Measurements from ENCODE around the gene GNAS-AS1. TPM values are rescaled to one million over a fixed set of nuclear protein-coding genes. Genes with fewer than 3 reads are reported as not detected.
"Not testable (repeated sequence)": the region's sequence is repeated elsewhere in the genome, so short reads cannot be mapped to it uniquely, and the experiment has no call there.

GNAS-AS1 gene
- polyA plus RNA-seq, 1 donor from 2014 or later, result not detected

- H3K27ac Mint-ChIP-seq, result peak overlapping the region in 1 of 3 donors; percentile 91
- H3K27me3 Mint-ChIP-seq, result peaks cover 17% of the 10 kb centered on the region
- no peak overlapping the region for H3K4me3 Mint-ChIP-seq
- peaks cover 0 to 2% (median 0%) of the 10 kb centered on the region in 3 donors for H3K4me1 Mint-ChIP-seq
- H3K9me3 Mint-ChIP-seq, result no peaks in the 10 kb centered on the region
- H3K36me3 Mint-ChIP-seq, result peaks cover 4% of the 10 kb centered on the region
These were observed 9.7 kb downstream of the GNAS-AS1 start for GRCh38 chr20:58840816-58841538.

- Mint-ChIP-seq H3K9me3 (no peaks in the 10 kb centered on the region), H3K4me3 (no peak overlapping the region), H3K36me3 (peaks cover 4% of the 10 kb centered on the region), H3K27ac (no peak overlapping the region), H3K4me1 (peaks cover 0 to 4% (median 0%) of the 10 kb centered on the region in 3 donors), H3K27me3 (peaks cover 17% of the 10 kb centered on the region)
These were observed 10.5 kb downstream of the GNAS-AS1 start for GRCh38 chr20:58839991-58840747.

- Mint-ChIP-seq H3K36me3 (peaks cover 4% of the 10 kb centered on the region), H3K4me1 (peaks cover 0 to 4% (median 0%) of the 10 kb centered on the region in 3 donors), H3K9me3 (no peaks in the 10 kb centered on the region), H3K4me3 (peak overlapping the region in 1 of 4 donors; percentile 6), H3K27ac (no peak overlapping the region), H3K27me3 (peaks cover 13% of the 10 kb centered on the region)
These were observed 11.2 kb downstream of the GNAS-AS1 start for GRCh38 chr20:58839474-58839874.

GRCh38 chr20:58838174-58838573, 12.5 kb downstream of the GNAS-AS1 start:
- Mint-ChIP-seq H3K4me3 (no peak overlapping the region), H3K4me1 (peaks cover 0 to 4% (median 0%) of the 10 kb centered on the region in 3 donors), H3K36me3 (peaks cover 4% of the 10 kb centered on the region), H3K9me3 (no peaks in the 10 kb centered on the region), H3K27me3 (peaks cover 13% of the 10 kb centered on the region), H3K27ac (no peak overlapping the region)

GRCh38 chr20:58837717-58838116, 13.0 kb downstream of the GNAS-AS1 start:
- peak overlapping the region in 1 of 3 donors; percentile 64 for H3K27ac Mint-ChIP-seq
- peaks cover 13% of the 10 kb centered on the region for H3K27me3 Mint-ChIP-seq
- no peak overlapping the region for H3K4me3 Mint-ChIP-seq
- peaks cover 0 to 4% (median 0%) of the 10 kb centered on the region in 3 donors for H3K4me1 Mint-ChIP-seq
- H3K36me3 Mint-ChIP-seq, result peaks cover 4% of the 10 kb centered on the region
- no peaks in the 10 kb centered on the region for H3K9me3 Mint-ChIP-seq

GRCh38 chr20:58836616-58837204, 14.0 kb downstream of the GNAS-AS1 start:
- H3K4me3 Mint-ChIP-seq, result no peak overlapping the region
- H3K4me1 Mint-ChIP-seq, result peaks cover 0 to 4% (median 0%) of the 10 kb centered on the region in 3 donors
- no peak overlapping the region for H3K27ac Mint-ChIP-seq
- peaks cover 2% of the 10 kb centered on the region for H3K36me3 Mint-ChIP-seq
- no peaks in the 10 kb centered on the region for H3K9me3 Mint-ChIP-seq
- peaks cover 9% of the 10 kb centered on the region for H3K27me3 Mint-ChIP-seq

- Mint-ChIP-seq H3K9me3 (no peaks in the 10 kb centered on the region), H3K36me3 (no peaks in the 10 kb centered on the region), H3K4me1 (peaks cover 0 to 4% (median 0%) of the 10 kb centered on the region in 3 donors), H3K4me3 (no peak overlapping the region), H3K27me3 (peaks cover 4% of the 10 kb centered on the region), H3K27ac (no peak overlapping the region)
These were observed 15.5 kb downstream of the GNAS-AS1 start for GRCh38 chr20:58835231-58835630.

- Mint-ChIP-seq H3K27me3 (peaks cover 3% of the 10 kb centered on the region), H3K27ac (peak overlapping the region in 1 of 3 donors; percentile 27), H3K4me1 (peaks cover 0 to 4% (median 0%) of the 10 kb centered on the region in 3 donors), H3K4me3 (no peak overlapping the region), H3K36me3 (no peaks in the 10 kb centered on the region), H3K9me3 (no peaks in the 10 kb centered on the region)
These were observed 16.8 kb downstream of the GNAS-AS1 start for GRCh38 chr20:58833921-58834320.

- Mint-ChIP-seq H3K27ac (no peak overlapping the region), H3K9me3 (no peaks in the 10 kb centered on the region), H3K4me1 (peaks cover 0 to 4% (median 0%) of the 10 kb centered on the region in 3 donors), H3K4me3 (no peak overlapping the region), H3K27me3 (peaks cover 1% of the 10 kb centered on the region), H3K36me3 (no peaks in the 10 kb centered on the region)
These were observed 18.2 kb downstream of the GNAS-AS1 start for GRCh38 chr20:58832457-58832856.

GRCh38 chr20:58829531-58829941, 21.2 kb downstream of the GNAS-AS1 start:
- H3K27ac Mint-ChIP-seq, result no peak overlapping the region
- H3K36me3 Mint-ChIP-seq, result no peaks in the 10 kb centered on the region
- H3K4me3 Mint-ChIP-seq, result no peak overlapping the region
- peaks cover 0 to 2% (median 0%) of the 10 kb centered on the region in 3 donors for H3K4me1 Mint-ChIP-seq
- no peaks in the 10 kb centered on the region for H3K9me3 Mint-ChIP-seq
- H3K27me3 Mint-ChIP-seq, result no peaks in the 10 kb centered on the region

GRCh38 chr20:58828804-58829203, 21.9 kb downstream of the GNAS-AS1 start:
- H3K27me3 Mint-ChIP-seq, H3K4me1 Mint-ChIP-seq, H3K4me3 Mint-ChIP-seq, H3K9me3 Mint-ChIP-seq, H3K36me3 Mint-ChIP-seq: not testable (repeated sequence)
- H3K27ac Mint-ChIP-seq, result peak overlapping the region in 1 of 3 donors; percentile 17

- Mint-ChIP-seq H3K9me3 (no peaks in the 10 kb centered on the region), H3K4me3 (no peak overlapping the region), H3K4me1 (peaks cover 0 to 2% (median 0%) of the 10 kb centered on the region in 3 donors), H3K27ac (no peak overlapping the region), H3K36me3 (no peaks in the 10 kb centered on the region), H3K27me3 (no peaks in the 10 kb centered on the region)
These were observed 22.6 kb downstream of the GNAS-AS1 start for GRCh38 chr20:58828136-58828535.

- H3K36me3 Mint-ChIP-seq, result no peaks in the 10 kb centered on the region
- H3K9me3 Mint-ChIP-seq, result no peaks in the 10 kb centered on the region
- peaks cover 0 to 2% (median 0%) of the 10 kb centered on the region in 3 donors for H3K4me1 Mint-ChIP-seq
- peak overlapping the region in 1 of 3 donors; percentile 82 for H3K27ac Mint-ChIP-seq
- H3K27me3 Mint-ChIP-seq, result no peaks in the 10 kb centered on the region
- H3K4me3 Mint-ChIP-seq, result no peak overlapping the region
These were observed 24.4 kb downstream of the GNAS-AS1 start for GRCh38 chr20:58826271-58826670.

GRCh38 chr20:58825450-58825849, 25.3 kb downstream of the GNAS-AS1 start:
- Mint-ChIP-seq H3K4me1 (no peaks in the 10 kb centered on the region), H3K9me3 (peaks cover 0 to 4% (median 0%) of the 10 kb centered on the region in 3 donors), H3K4me3 (no peak overlapping the region), H3K27ac (no peak overlapping the region), H3K27me3 (no peaks in the 10 kb centered on the region), H3K36me3 (no peaks in the 10 kb centered on the region)

GRCh38 chr20:58824843-58825242, 25.9 kb downstream of the GNAS-AS1 start:
- Mint-ChIP-seq H3K4me3 (no peak overlapping the region), H3K36me3 (no peaks in the 10 kb centered on the region), H3K9me3 (peaks cover 0 to 6% (median 0%) of the 10 kb centered on the region in 3 donors)

More at GRCh38 chr20:58824843-58825242, 25.9 kb downstream of the GNAS-AS1 start:
- H3K27ac Mint-ChIP-seq, result no peak overlapping the region
- no peaks in the 10 kb centered on the region for H3K27me3 Mint-ChIP-seq
- H3K4me1 Mint-ChIP-seq, result no peaks in the 10 kb centered on the region

All from IgD-negative memory B cell (primary cell).